HepG2 (cell line): ENCODE data around the gene SLAMF6. TPM values are rescaled to one million over a fixed set of nuclear protein-coding genes. Genes with fewer than 3 reads are reported as not detected.

Experiments
- ATAC-seq: fragments of 200-7000 bp; cut with Tn5 transposase; 3 replicates; pipeline ENCODE4 v1.9.1; 2020; ENCODE audit warnings: mild to moderate bottlenecking, moderate library complexity
- BruUV-seq: library from RNA; stranded (reverse); fragments of 400-500 nt; replicated peaks from 2 replicates; lab custom pipeline; 2021; lab: Mats Ljungman, UMichigan
- CTCF ChIA-PET: fragments of 300-600 bp; formaldehyde crosslinking; extraction: SDS; loops from one replicate; lab custom pipeline; 2021; ENCODE audit warnings: low total read pairs, inconsistent platforms, low intra/inter-chr PET ratio; lab: Yijun Ruan, JAX
- POLR2A ChIA-PET: fragments of 350-600 bp; sonication (Branson Sonifier 250); formaldehyde crosslinking; loops from one replicate; lab custom pipeline; 2020; ENCODE audit warnings: antibody characterized with exemption, inconsistent platforms; lab: Yijun Ruan, JAX
- DNase-seq: peaks from one replicate; pipeline ENCODE4 v3.0.0-alpha.2; 2015; ENCODE audit warnings: low spot score
- FAIRE-seq: peaks from 3 replicates; lab custom pipeline; 2011; peaks lifted over from hg19 to GRCh38; lab: Jason Lieb, UNC
- H2AFZ ChIP-seq: one replicate; pipeline ENCODE4 v1.6.1; 2011; ENCODE audit warnings: low read length, inconsistent platforms
- H3K27ac ChIP-seq: fragments of 300-600 bp; 3 replicates; pipeline ENCODE4 v1.8.0; 2011; ENCODE audit warnings: mixed run types, mild to moderate bottlenecking, mixed read lengths, low read length, inconsistent platforms; ENCODE audit not compliant: insufficient read depth; ENCODE audit errors: extremely low read length
- H3K27me3 ChIP-seq, 2 experiments: fragments of 200-600 bp in 1 of 2; 2 replicates in 1 of 2; 3 replicates in 1 of 2; pipeline versions ENCODE4 v1.6.0 to v1.8.0; 2011; ENCODE audit warnings: low read length in 2 of 2, mild to moderate bottlenecking in 2 of 2, moderate library complexity in 2 of 2, inconsistent platforms in 1 of 2; ENCODE audit not compliant: insufficient read depth in 2 of 2, control insufficient read depth in 1 of 2
- H3K36me3 ChIP-seq, 2 experiments: fragments of 200-600 bp in 1 of 2; replicated peaks in 1 of 2; 2 replicates in 1 of 2; 3 replicates in 1 of 2; pipeline versions ENCODE4 v1.5.1 to v1.8.0; 2011; ENCODE audit warnings: low read length in 2 of 2, inconsistent platforms in 1 of 2; ENCODE audit not compliant: insufficient read depth in 2 of 2, control insufficient read depth in 1 of 2
- H3K4me1 ChIP-seq: 2 replicates; pipeline ENCODE4 v1.5.1; 2012; ENCODE audit warnings: low read length, inconsistent platforms; ENCODE audit not compliant: insufficient read depth
- H3K4me2 ChIP-seq: 2 replicates; pipeline ENCODE4 v1.6.0; 2011; ENCODE audit warnings: low read depth, low read length, inconsistent platforms
- H3K4me3 ChIP-seq, 3 experiments: fragments of 200-600 bp in 1 of 3; sonication (generic), shearing (Covaris generic) in 1 of 3; replicated peaks in 1 of 3; 2 replicates each; pipeline ENCODE4 v1.5.1; 2011 to 2016; ENCODE audit warnings: low read length in 3 of 3, inconsistent platforms in 2 of 3, low read depth in 2 of 3, mild to moderate bottlenecking in 2 of 3, control low read depth in 1 of 3, mixed read lengths in 1 of 3; ENCODE audit not compliant: insufficient read depth in 1 of 3
- H3K79me2 ChIP-seq: one replicate; pipeline ENCODE4 v1.6.1; 2011; ENCODE audit warnings: low read length, inconsistent platforms; ENCODE audit not compliant: insufficient read depth
- H3K9ac ChIP-seq: 2 replicates; pipeline ENCODE4 v1.6.0; 2011; ENCODE audit warnings: mild to moderate bottlenecking, low read depth, low read length, inconsistent platforms; ENCODE audit not compliant: insufficient read depth
- H3K9me3 ChIP-seq: 2 replicates; pipeline ENCODE4 v1.5.1; 2012; ENCODE audit warnings: mild to moderate bottlenecking, low read length
- H4K20me1 ChIP-seq: 2 replicates; pipeline ENCODE4 v1.6.0; 2011; ENCODE audit warnings: inconsistent platforms, mild to moderate bottlenecking, low read length, moderate library complexity; ENCODE audit not compliant: insufficient read depth
- AGO2 ChIP-seq: fragments of 200-400 bp; formaldehyde crosslinking; optimal IDR thresholded peaks from 2 replicates; pipeline ENCODE3; 2017; ENCODE audit warnings: mild to moderate bottlenecking, low read depth, low read length, moderate library complexity
- DZIP1 ChIP-seq: sonication (generic); formaldehyde crosslinking; IDR thresholded peaks from 2 replicates; pipeline ENCODE4 v1.5.0; 2020; ENCODE audit warnings: mild to moderate bottlenecking, missing genetic modification reagents
- FOXK1 ChIP-seq: sonication (generic); formaldehyde crosslinking; IDR thresholded peaks from 2 replicates; pipeline ENCODE4 v1.4.0; 2020; ENCODE audit warnings: low read depth, missing genetic modification reagents, borderline replicate concordance
- KLF16 ChIP-seq, 2 experiments: sonication (generic) in 1 of 2; formaldehyde crosslinking in 1 of 2; IDR thresholded peaks; 2 replicates each; pipeline versions ENCODE4 v1.6.1 to v1.8.0; 2016 to 2023; ENCODE audit warnings: missing genetic modification reagents in 2 of 2, missing compliant biosample characterization in 1 of 2
- PHF5A ChIP-seq: IDR thresholded peaks from one replicate; pipeline ENCODE4 v1.6.1; 2018; ENCODE audit warnings: low read depth, missing genetic modification reagents; ENCODE audit not compliant: unreplicated experiment
- PRDM4 ChIP-seq: sonication (generic); formaldehyde crosslinking; IDR thresholded peaks from 2 replicates; pipeline ENCODE4 v1.9.0; 2021; ENCODE audit warnings: missing genetic modification reagents, borderline replicate concordance
- SIX4 ChIP-seq: sonication (generic); formaldehyde crosslinking; IDR thresholded peaks from 2 replicates; pipeline ENCODE4 v1.4.0; 2020; ENCODE audit warnings: missing genetic modification reagents
- SOX13 ChIP-seq, 3 experiments: fragments of 450-650 bp in 1 of 3; sonication (generic) in 1 of 3; formaldehyde crosslinking in 1 of 3; IDR thresholded peaks in 2 of 3; conservative IDR thresholded peaks in 1 of 3; 2 replicates each; pipeline versions ENCODE4 v1.5.0 to v1.6.1; 2016 to 2020; ENCODE audit warnings: antibody characterized with exemption in 1 of 3, mild to moderate bottlenecking in 1 of 3, missing compliant biosample characterization in 1 of 3, missing genetic modification reagents in 1 of 3, moderate library complexity in 1 of 3
- SUZ12 ChIP-seq: fragments of 150-350 bp; IDR thresholded peaks from 2 replicates; pipeline ENCODE4 v1.6.1; 2014; ENCODE audit warnings: low read depth, low read length
- ZNF101 ChIP-seq: sonication (generic); formaldehyde crosslinking; IDR thresholded peaks from 2 replicates; pipeline ENCODE4 v1.4.0; 2020; ENCODE audit warnings: mild to moderate bottlenecking, low read depth, missing genetic modification reagents, borderline replicate concordance
- ZNF276 ChIP-seq: sonication (generic); formaldehyde crosslinking; IDR thresholded peaks from 2 replicates; pipeline ENCODE4 v1.4.0; 2020; ENCODE audit warnings: mild to moderate bottlenecking, low read depth, missing genetic modification reagents
- ZNF354B ChIP-seq: sonication (generic); formaldehyde crosslinking; IDR thresholded peaks from 2 replicates; pipeline ENCODE4 v1.8.0; 2022; ENCODE audit warnings: mild to moderate bottlenecking, missing genetic modification reagents
- ZNF567 ChIP-seq: sonication (generic); formaldehyde crosslinking; IDR thresholded peaks from 2 replicates; pipeline ENCODE4 v1.8.1; 2023; ENCODE audit warnings: mild to moderate bottlenecking, missing genetic modification reagents, borderline replicate concordance
- ZNF772 ChIP-seq: sonication (generic); formaldehyde crosslinking; IDR thresholded peaks from 2 replicates; pipeline ENCODE4 v1.5.0; 2020; ENCODE audit warnings: mild to moderate bottlenecking, missing genetic modification reagents
- ZSCAN22 ChIP-seq: sonication (generic); formaldehyde crosslinking; IDR thresholded peaks from 2 replicates; pipeline ENCODE4 v1.4.0; 2020; ENCODE audit warnings: mild to moderate bottlenecking, missing genetic modification reagents
- WGBS: methylation state at CpG from one replicate; pipeline ENCODE4 v1.1.6; 2017; ENCODE audit warnings: low lambda C conversion rate; 5-methylcytosine and 5-hydroxymethylcytosine counted together
- in situ Hi-C: cut with HindIII; loops from 2 replicates; pipeline ENCODE4 v1.10.0; 2017; ENCODE audit warnings: low pct_unique_long_range_greater_than_20kb; ENCODE audit not compliant: extremely low pct_ligation_motif_present
- intact Hi-C: fragments of 100-400 bp; cut with micrococcal nuclease; formaldehyde crosslinking; loops from one replicate; pipeline ENCODE4 v1.10.0; 2022; ENCODE audit not compliant: unreplicated experiment
- polyA plus RNA-seq, 8 experiments: library from polyadenylated mRNA; depleted of rRNA in 3 of 8; stranded (reverse) in 7 of 8; unstranded in 1 of 8; fragments of >200 nt; fragmentation: Illumina TruSeq in 4 of 8; extraction: Trizol in 4 of 8; gene quantifications; 2 replicates each; pipeline versions ENCODE4 v1.2.1 to v1.2.3, GENCODE V29; 2011 to 2016; ENCODE audit warnings: low read depth in 4 of 8, missing spikeins in 1 of 8, mixed read lengths in 1 of 8; ENCODE audit not compliant: insufficient read depth in 1 of 8
- total RNA-seq, 5 experiments: library from RNA; depleted of rRNA; stranded (reverse); fragments of >200 nt; fragmentation: Illumina TruSeq; extraction: Trizol; gene quantifications; 2 replicates each; pipeline ENCODE4 v1.2.3, GENCODE V29; 2016; ENCODE audit warnings: low read depth in 1 of 5

SLAMF6 gene
- total and polyA plus RNA-seq, 2 of the 13 experiments (the other 11 are each of a cell fraction or from before 2014, with no cell fraction given), result not detected

- 0% methylated on average over 1 of the region's 1 CpG for WGBS
- intact Hi-C loops, result no loop called here
- ChIA-PET POLR2A (no interaction called here), CTCF (no interaction called here)
- Histone ChIP-seq H4K20me1 (no peaks in the 10 kb centered on the region), H3K27me3 (no peaks in the 10 kb centered on the region), H2AFZ (no peak overlapping the region), H3K27ac (no peak overlapping the region), H3K9me3 (no peaks in the 10 kb centered on the region), H3K4me1 (no peaks in the 10 kb centered on the region), H3K4me3 (no peak overlapping the region), H3K36me3 (no peaks in the 10 kb centered on the region), H3K9ac (no peak overlapping the region), H3K4me2 (no peak overlapping the region), H3K79me2 (no peaks in the 10 kb centered on the region)
- TF ChIP-seq PHF5A (CRISPR knock-in tag) (no peak), PRDM4 (CRISPR knock-in tag) (no peak), ZNF772 (CRISPR knock-in tag) (no peak), ZNF354B (no peak), ZNF567 (no peak), SIX4 (CRISPR knock-in tag) (no peak), DZIP1 (no peak), KLF16 (CRISPR knock-in tag; IDR thresholded peaks at IDR 0.05) (no peak), ZSCAN22 (CRISPR knock-in tag) (no peak), FOXK1 (CRISPR knock-in tag) (no peak), AGO2 (no peak), SOX13 (IDR thresholded peaks at IDR 0.05) (no peak), SOX13 (CRISPR knock-in tag; conservative IDR thresholded peaks at IDR 0.05 in 1 of 2, IDR thresholded peaks at IDR 0.05 in 1 of 2) (no peak), SUZ12 (no peak), ZNF101 (CRISPR knock-in tag) (no peak), ZNF276 (no peak)
- ATAC-seq (no peak), DNase-seq (no peak), FAIRE-seq (no peak)
- no TSS peak for BruUV-seq
- in situ Hi-C loops, result no loop called here
Observed at GRCh38 chr1:160474392-160475242, 48.4 kb downstream of the SLAMF6 start.
